ENCODE results near the gene TSR2. TPM values are rescaled to one million over a fixed set of nuclear protein-coding genes. Genes with fewer than 3 reads are reported as not detected.
"Not testable (repeated sequence)": the region's sequence is repeated elsewhere in the genome, so short reads cannot be mapped to it uniquely, and the experiment has no call there.

The TSR2 gene
- total RNA-seq, 4 donors from 2014 or later, result 30.4 to 39.5 (median 34.7) TPM

DNA sequence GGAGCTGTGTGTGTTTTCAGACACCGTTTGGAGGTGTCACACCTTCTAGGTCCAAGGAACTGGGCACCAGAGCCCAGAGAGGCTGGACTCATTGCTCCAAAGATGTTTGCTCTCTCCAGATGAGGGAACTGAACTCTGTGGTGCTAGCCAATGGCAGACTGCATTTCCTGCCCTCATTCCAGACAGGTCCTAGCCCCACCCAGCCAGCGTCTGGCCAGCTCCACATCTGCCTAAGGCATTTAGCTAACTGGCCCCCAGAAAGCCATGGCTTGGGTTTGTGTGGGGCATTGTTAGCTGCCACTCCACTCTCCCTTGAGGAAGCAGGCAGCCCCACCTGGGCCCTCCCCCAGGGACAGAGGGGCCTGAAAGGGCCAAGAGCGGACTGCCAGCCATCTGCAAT is 44.5 kb downstream of the TSR2 start:
- peaks cover 0 to 39% (median 0%) of the 10 kb centered on the region in 3 donors for H3K4me1 ChIP-seq
- no peaks in the 10 kb centered on the region for H3K27me3 ChIP-seq
- no peak overlapping the region for H3K4me3 ChIP-seq
- H3K9me3 ChIP-seq, result no peaks in the 10 kb centered on the region
- H3K27ac ChIP-seq, result peak overlapping the region in 2 of 4 donors; percentile 66 to 73
- H3K36me3 ChIP-seq, result no peaks in the 10 kb centered on the region
- TF ChIP-seq POLR2AphosphoS5 (IDR thresholded peaks at IDR 0.05), result no peak
- no peak for TF ChIP-seq EP300 (IDR thresholded peaks at IDR 0.05)
- TF ChIP-seq, protein P1, sequence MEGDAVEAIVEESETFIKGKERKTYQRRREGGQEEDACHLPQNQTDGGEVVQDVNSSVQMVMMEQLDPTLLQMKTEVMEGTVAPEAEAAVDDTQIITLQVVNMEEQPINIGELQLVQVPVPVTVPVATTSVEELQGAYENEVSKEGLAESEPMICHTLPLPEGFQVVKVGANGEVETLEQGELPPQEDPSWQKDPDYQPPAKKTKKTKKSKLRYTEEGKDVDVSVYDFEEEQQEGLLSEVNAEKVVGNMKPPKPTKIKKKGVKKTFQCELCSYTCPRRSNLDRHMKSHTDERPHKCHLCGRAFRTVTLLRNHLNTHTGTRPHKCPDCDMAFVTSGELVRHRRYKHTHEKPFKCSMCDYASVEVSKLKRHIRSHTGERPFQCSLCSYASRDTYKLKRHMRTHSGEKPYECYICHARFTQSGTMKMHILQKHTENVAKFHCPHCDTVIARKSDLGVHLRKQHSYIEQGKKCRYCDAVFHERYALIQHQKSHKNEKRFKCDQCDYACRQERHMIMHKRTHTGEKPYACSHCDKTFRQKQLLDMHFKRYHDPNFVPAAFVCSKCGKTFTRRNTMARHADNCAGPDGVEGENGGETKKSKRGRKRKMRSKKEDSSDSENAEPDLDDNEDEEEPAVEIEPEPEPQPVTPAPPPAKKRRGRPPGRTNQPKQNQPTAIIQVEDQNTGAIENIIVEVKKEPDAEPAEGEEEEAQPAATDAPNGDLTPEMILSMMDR (IDR thresholded peaks at IDR 0.05), result no peak
- no peak for TF ChIP-seq POLR2A (IDR thresholded peaks at IDR 0.05)
- ATAC-seq, result no peak
- 67% methylated on average over 1 of the region's 3 CpGs; no CpG with 5 or more reads in 1 of the 2 donors for WGBS, 2 donors (ENCODE audit: low coverage in 1 of 2)

DNA sequence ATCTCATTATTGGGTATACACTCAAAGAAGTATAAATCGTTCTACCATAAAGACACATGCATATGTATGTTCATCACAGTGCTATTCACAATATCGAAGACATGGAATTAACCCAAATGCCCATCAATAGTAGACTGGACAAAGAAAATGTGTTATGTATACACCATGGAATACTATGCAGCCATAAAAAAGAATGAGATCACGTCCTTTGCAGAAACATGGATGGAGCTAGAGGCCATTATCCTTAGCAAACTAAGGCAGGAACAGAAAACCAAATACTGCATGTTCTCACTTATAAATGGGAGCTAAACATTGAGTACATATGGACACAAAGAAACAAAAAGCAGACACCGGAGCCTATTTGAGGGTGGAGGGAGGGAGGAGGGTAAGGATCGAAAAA is 49.6 kb downstream of the TSR2 start:
- not testable (repeated sequence) for H3K27me3 ChIP-seq, ATAC-seq, H3K9me3 ChIP-seq, H3K4me3 ChIP-seq, H3K27ac ChIP-seq, H3K36me3 ChIP-seq
- H3K4me1 ChIP-seq, result peaks cover 0 to 40% (median 0%) of the 10 kb centered on the region in 3 donors
- 77 to 85% methylated on average over 4 to 5 of the region's 5 CpGs for WGBS, 2 donors (ENCODE audit: low coverage in 1 of 2)

DNA sequence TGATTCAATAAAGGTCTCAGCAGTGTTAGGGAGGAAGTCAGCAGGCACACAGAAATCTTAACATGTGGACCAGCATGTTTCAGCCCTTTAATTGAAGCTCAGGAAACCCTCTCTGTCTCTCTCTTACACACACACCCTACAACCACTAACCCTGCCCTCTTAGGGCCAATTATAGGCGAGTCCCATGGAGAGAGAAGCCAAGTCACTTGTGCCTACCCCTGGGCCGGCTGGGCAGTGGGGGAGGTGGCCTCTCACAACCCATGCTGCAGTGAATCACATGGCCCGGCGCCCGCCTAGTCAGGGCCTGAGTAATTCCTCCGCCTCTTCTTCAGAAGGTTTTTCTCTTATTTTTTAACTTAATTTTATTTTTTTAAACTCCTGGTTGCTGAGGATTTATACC is 52.1 kb downstream of the TSR2 start:
- no peak for ATAC-seq
- 41% methylated on average over 5 of the region's 6 CpGs; no CpG with 5 or more reads in 1 of the 2 donors for WGBS, 2 donors (ENCODE audit: low coverage in 1 of 2)
- Histone ChIP-seq H3K36me3 (no peaks in the 10 kb centered on the region), H3K27me3 (no peaks in the 10 kb centered on the region), H3K27ac (peak overlapping the region in 1 of 4 donors; percentile 6), H3K4me1 (peaks cover 0 to 44% (median 0%) of the 10 kb centered on the region in 3 donors), H3K4me3 (no peak overlapping the region), H3K9me3 (no peaks in the 10 kb centered on the region)
- no peak for TF ChIP-seq EP300 (IDR thresholded peaks at IDR 0.05)
- no peak for TF ChIP-seq POLR2A (IDR thresholded peaks at IDR 0.05)
- TF ChIP-seq POLR2AphosphoS5 (IDR thresholded peaks at IDR 0.05), result no peak
- TF ChIP-seq, protein P1 (IDR thresholded peaks at IDR 0.05), result no peak

DNA sequence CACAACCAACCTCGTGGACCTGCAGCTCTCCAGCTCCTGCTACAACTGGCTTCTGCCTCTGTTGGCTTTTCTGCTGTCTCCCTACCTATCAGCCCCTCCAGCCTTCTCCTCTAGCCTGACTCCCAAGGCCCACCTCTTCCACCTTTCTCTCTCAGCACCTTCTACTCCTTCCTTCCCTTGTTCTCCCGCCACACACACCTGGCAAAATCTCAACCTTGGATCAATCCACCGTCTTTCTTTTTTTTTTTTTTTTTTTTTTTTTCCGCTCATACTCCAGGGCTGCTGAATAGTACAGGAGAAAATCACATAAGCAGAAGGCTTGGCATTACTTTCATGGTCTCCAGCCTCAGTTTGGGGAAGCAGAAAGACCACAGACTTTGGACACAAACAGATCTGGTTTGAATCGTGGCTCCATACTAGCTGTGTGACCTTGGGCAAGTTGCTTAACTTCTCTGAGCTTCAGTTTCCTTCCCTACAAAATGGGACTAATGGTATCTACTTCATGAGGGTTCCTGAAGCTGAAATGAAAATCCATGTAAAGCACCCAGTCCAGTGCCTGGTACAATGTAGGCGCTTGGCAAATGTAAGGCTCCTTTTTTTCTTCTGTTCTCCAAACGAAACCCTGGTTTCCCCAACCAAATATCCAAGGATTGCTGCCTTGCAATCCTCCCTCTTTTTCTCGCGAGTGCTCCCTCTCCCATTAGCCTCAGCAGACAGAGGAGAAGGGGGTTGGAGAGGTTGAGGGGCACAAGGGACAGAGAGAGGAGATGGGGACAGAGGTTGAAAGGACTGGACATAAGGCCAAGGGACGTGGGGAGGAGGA is 54.2 kb downstream of the TSR2 start:
- no peaks in the 10 kb centered on the region for H3K9me3 ChIP-seq
- peak overlapping the region in 3 of 4 donors; percentile 79 to 86 (median 84) for H3K27ac ChIP-seq
- peaks cover 0 to 44% (median 0%) of the 10 kb centered on the region in 3 donors for H3K4me1 ChIP-seq
- no peak for TF ChIP-seq POLR2A (IDR thresholded peaks at IDR 0.05)
- TF ChIP-seq, protein P1 (IDR thresholded peaks at IDR 0.05), result no peak
- TF ChIP-seq EP300 (IDR thresholded peaks at IDR 0.05), result no peak
- no peak for TF ChIP-seq POLR2AphosphoS5 (IDR thresholded peaks at IDR 0.05)
- ATAC-seq, result no peak
- peak overlapping the region; percentile 44 to 76 for H3K4me3 ChIP-seq
- H3K36me3 ChIP-seq, result no peaks in the 10 kb centered on the region
- H3K27me3 ChIP-seq, result no peaks in the 10 kb centered on the region
- 19 to 30% methylated on average over 3 to 7 of the region's 10 CpGs for WGBS, 2 donors (ENCODE audit: low coverage in 1 of 2)

Other genes starting within 250 kb of the TSR2 start
- gene WNK3, start 82.4 kb upstream of the TSR2 start, total RNA-seq, result 1 to 10 TPM; 1.9 to 4.3 (median 3.0) TPM
- gene FGD1, start 55.8 kb downstream of the TSR2 start, total RNA-seq, result 10 to 100 TPM in 1 of 4 donors, 1 to 10 TPM in 3; 4.2 to 12.0 (median 7.2) TPM
- 10 to 100 TPM; 20.9 to 34.4 (median 24.2) TPM for gene GNL3L, start 89.8 kb downstream of the TSR2 start, total RNA-seq

Measured in gastroesophageal sphincter (tissue), 4 donors.